Measurements from ENCODE around the gene BET1.

BET1 gene

GRCh38 chr7:94011714-94012353, 7.7 kb upstream of the BET1 start:
- DNase-seq, result no peak

GRCh38 chr7:94008537-94008936, 4.4 kb upstream of the BET1 start:
- DNase-seq, result no peak

DNA sequence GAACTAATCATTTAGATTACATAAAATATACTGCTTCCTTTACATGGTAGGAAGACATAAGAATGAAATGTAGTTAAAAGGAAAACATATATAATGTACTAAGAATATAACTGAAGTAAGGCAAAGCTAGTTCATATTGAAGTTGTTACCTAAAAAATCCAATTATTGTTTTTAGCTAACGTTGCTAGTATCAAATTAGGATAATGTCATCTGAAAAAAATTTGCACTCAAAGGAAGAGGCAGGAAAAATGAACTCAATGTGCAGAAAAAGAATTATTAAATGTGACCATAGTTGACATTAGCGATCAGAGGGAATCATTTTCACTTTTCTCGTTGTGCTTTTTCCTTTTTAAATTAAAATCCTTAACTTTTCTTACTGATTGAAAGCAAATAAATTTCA, 1.6 kb upstream of the BET1 start:
- no peak for DNase-seq

DNA sequence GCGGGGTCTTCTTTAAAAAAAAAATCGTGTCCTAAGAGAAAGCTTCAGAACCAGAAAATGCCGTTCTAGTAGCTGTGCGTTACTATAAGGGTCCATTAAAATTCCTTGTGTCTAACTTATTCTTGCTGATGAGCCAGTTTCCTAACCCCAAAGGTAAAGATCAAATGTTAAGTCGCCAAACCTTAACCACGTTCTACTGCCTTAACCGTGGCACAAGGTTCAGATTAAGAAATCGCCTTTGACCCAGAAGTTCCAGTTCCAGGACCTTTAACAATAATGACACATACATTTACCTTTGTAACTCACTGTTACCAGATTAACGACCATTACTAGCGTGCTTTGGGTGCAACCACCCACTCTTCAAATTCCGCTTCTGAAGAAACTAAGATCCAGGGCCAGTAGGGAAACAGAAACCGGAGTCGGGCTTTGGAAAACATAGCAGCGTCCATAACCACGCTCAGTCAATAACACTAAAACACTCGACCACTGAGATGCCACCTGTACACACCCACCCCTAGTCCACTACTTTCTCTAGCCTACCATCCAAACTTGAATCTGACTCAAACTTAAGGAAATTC, 620 bp downstream of the BET1 start:
- no peak for DNase-seq

- no peak for DNase-seq
These were observed 2.8 kb downstream of the BET1 start for GRCh38 chr7:94001396-94001795.

- no peak for DNase-seq
These were observed 6.3 kb downstream of the BET1 start for GRCh38 chr7:93997868-93998267.

- DNase-seq, result no peak
These were observed 11.6 kb downstream of the BET1 start for GRCh38 chr7:93992421-93993110.

DNA sequence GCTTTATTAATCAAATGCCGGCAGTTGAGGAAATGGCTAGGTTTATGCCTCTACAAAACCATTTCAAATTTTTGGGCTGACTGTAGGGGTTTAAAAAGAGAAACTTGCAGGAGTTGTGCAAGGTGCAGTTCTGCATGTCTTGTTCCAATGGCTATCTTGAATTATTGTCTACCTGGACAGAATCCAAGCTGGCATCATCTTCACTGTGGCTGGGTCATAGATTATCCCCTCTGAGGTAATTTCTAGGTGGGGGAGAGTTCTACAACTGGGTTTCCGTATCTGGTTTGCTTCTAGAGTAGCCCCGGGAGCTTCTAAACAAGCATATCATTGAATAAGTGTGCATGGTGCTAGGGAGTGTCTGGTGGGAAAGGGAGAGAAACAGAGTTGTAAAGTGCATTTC, 16.9 kb downstream of the BET1 start:
- DNase-seq, result no peak

DNA sequence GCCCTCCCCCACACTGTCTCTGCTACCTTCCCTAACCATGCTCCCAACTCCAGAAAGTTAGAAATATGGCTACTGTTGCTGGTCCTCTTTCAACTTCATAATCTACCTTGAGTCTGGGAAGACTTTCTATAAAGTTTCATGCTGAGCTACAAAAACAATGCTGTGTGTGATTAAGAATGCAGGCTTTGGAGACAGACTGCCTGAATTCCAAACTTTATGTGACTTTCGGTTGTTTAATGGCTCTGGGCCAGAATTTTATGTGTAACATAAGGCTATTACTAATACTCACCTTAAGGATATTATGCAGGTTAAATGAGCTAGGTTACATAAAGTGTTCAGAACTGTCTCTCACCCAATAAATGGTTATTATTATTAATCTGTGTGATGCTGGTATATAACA, 19.1 kb downstream of the BET1 start:
- no peak for DNase-seq

GRCh38 chr7:93984024-93984423, 20.1 kb downstream of the BET1 start:
- no peak for DNase-seq

- no peak for DNase-seq
These were observed 22.7 kb downstream of the BET1 start for GRCh38 chr7:93981480-93981874.

DNA sequence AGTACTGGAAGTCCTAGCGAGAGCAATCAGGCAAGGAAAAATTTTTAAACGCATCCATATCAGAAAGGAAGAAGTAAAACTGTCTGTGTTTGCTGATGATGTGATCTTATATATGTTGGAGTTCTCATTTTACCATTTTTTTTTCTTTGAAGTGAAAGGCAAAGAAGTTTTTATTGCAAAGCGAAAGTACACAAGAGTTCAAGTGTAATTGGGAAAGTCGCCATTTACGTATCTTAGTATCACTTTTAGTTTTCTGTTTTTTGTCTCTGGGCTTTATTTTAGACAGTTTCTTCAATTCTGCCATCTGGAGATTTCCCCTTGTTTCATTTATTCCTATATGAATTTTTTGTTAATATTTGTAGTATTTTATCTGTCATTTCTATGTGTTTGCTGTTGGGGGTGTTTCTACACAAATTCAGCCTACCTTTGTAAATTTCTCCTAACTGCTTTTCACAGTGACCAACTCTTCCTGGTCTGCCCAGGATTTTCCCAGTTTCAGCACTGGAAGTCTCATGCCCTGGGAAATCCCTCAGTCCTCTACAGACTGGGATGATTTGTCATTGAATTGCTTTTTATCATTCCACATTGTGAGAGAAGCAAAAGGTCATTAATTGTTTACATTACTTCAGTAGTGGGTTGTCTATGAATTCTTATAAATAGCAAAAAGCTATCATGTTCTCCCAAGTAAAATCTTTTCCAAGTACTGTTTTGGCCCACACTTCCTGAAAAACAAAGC, 23.2 kb downstream of the BET1 start:
- DNase-seq, result no peak

- DNase-seq, result no peak
These were observed 26.8 kb downstream of the BET1 start for GRCh38 chr7:93977211-93977950.

DNA sequence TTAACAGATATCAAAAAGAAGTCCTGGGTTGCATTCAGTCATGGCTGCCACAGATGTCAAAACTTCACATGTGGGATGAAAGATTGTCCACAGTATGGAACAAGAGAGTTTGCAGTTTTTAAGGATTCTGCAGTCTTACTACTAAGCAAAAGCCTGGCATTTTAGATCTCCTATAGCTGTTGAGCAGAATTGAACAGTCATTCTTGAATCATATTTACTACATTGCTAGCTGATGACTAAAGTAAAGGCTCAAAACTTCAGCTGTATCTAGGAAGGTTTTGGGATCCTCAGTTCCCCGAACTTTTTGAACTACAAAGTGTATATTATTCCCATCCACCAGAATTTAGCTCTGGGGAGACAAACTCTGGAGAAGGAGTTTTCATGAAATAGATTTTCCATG, 31.0 kb downstream of the BET1 start:
- no peak for DNase-seq

- no peak for DNase-seq
These were observed 32.0 kb downstream of the BET1 start for GRCh38 chr7:93972029-93972725.

DNA sequence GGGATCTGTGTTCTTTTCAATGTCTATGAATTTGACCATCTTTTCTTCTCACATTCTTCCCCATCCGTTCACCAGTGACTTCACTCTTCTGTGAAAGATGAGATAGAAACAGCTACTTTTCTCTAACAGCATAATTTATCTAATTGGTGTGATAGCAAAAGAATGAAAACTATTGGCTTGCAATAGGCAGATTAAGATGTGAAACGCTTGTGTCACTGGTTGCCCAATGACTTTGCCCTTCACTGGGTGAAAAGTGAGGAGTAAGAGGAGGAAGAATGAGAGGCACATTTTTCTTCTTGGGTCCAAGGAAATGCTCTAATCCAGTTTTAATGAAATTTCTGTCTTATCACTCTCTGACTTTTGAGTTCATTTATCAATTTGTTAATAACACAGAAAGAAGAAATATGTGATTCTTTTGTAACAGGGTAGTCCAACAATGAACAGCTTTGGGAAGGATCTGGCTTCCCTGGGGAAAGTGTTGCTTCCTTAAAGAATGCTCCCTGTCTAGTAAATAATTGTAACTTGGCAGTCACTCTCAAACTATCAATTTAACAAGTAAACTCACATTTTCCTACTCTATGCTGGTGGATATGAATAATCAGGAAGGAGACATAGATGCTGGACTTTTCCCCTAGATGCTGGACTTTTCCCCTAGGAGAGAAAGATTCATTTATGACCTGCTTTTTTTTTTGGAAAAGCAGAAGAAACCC, 35.1 kb downstream of the BET1 start:
- DNase-seq, result no peak

DNA sequence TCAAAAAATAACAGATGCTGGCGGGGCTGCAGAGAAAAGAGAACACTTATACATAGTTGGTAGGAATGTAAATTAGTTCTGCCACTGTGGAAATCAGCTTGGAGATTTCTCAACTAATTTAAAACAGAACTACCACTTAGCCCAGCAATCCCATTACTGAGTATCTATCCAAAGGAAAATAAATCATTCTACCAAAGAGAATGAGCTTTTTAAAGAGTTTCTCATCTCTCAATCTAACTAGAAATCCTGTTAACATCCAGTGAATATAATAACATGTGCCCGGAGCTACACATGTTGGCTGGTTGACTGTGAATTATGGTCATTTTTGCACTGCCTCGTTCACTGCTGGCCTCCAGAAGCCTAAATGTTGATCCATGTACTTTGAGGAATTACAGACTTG, 39.3 kb downstream of the BET1 start:
- DNase-seq, result no peak

GRCh38 chr7:93964262-93964661, 39.9 kb downstream of the BET1 start:
- no peak for DNase-seq

DNA sequence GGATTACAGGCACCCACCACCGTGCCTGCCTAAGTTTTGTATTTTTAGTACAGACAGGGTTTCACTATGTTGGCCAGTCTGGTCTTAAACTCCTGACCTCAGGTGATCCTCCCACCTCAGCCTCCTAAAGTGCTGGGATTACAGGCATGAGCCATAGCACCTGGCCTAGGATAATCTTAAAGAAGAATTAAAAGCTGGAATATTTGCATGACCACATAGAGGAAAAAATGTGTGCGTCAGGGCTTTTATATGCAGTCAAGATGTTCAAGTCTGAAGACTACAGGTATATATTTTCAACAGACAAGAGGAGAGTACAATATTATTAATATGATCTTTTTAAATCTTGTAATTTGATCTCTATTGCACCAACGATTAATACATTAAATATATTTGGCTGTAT, 43.2 kb downstream of the BET1 start:
- no peak for DNase-seq

DNA sequence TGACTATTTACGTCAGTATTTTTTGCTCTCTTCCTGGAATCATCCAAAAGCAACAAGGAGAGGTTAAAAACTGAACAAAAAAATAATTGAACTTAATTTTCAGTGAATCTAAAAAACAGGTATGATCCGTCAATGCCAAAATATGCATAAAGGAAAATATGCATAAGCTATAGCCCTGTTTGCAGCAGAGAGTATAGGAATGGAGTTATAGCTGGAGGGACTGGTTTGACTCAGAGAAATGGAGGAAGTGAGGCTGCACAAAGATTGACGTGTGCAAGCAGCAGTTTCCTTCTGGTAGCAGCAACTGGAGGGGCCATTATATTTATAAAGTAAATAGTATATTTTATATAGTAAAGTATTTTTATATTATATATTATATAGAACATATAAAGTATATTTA, 45.5 kb downstream of the BET1 start:
- no peak for DNase-seq

GRCh38 chr7:93958216-93958615, 45.9 kb downstream of the BET1 start:
- no peak for DNase-seq

GRCh38 chr7:93957767-93958166, 46.4 kb downstream of the BET1 start:
- no peak for DNase-seq
